K562 (cell line): ENCODE data around the gene TMEM217. TPM values are rescaled to one million over a fixed set of nuclear protein-coding genes. Genes with fewer than 3 reads are reported as not detected.
A peak's percentile ranks its signal among the peaks of the same experiment; 100 is the strongest.

ENCODE experiments used
- BCL6 ChIP-seq: fragments of 250-450 bp; sonication (Bioruptor Pico); IDR thresholded peaks from 2 replicates; pipeline ENCODE4 v1.4.0; 2020
- CEBPB ChIP-seq: fragments of 450-650 bp; IDR thresholded peaks from 2 replicates; pipeline ENCODE4 v1.6.1; 2016; ENCODE audit warnings: missing genetic modification characterization, missing compliant biosample characterization
- COPS2 ChIP-seq: fragments of 450-650 bp; conservative IDR thresholded peaks from 2 replicates; pipeline ENCODE4 v1.6.1; 2016; ENCODE audit warnings: mild to moderate bottlenecking, moderate library complexity
- EWSR1 ChIP-seq: fragments of 450-650 bp; IDR thresholded peaks from 2 replicates; pipeline ENCODE4 v1.6.1; 2018; ENCODE audit warnings: borderline replicate concordance, mild to moderate bottlenecking, low read depth, moderate library complexity; ENCODE audit not compliant: partially characterized antibody
- FOXP1 ChIP-seq: sonication (generic); formaldehyde crosslinking; IDR thresholded peaks from 2 replicates; pipeline ENCODE4 v1.8.0; 2022; ENCODE audit warnings: mild to moderate bottlenecking, missing genetic modification reagents
- HOXB6 ChIP-seq: fragments of 250-450 bp; sonication (Bioruptor Pico); IDR thresholded peaks from 2 replicates; pipeline ENCODE4 v1.5.1; 2022; ENCODE audit warnings: mild to moderate bottlenecking, borderline replicate concordance
- ILK ChIP-seq: fragments of 450-650 bp; IDR thresholded peaks from 2 replicates; pipeline ENCODE4 v1.6.1; 2016; ENCODE audit warnings: missing genetic modification characterization, low read depth, mild to moderate bottlenecking, missing compliant biosample characterization, moderate library complexity, borderline replicate concordance
- KAT8 ChIP-seq: fragments of 450-650 bp; IDR thresholded peaks from 2 replicates; pipeline ENCODE4 v1.6.1; 2016; ENCODE audit warnings: low read depth, mild to moderate bottlenecking
- NFATC3 ChIP-seq: fragments of 450-650 bp; IDR thresholded peaks from 2 replicates; pipeline ENCODE4 v1.6.1; 2017; ENCODE audit warnings: mild to moderate bottlenecking
- PTTG1 ChIP-seq: fragments of 450-650 bp; IDR thresholded peaks from 2 replicates; pipeline ENCODE4 v1.6.1; 2016; ENCODE audit warnings: low read depth, mild to moderate bottlenecking, missing genetic modification characterization, missing compliant biosample characterization
- SNIP1 ChIP-seq: fragments of 450-650 bp; IDR thresholded peaks from 2 replicates; pipeline ENCODE4 v1.7.1; 2017; ENCODE audit warnings: low read depth, mild to moderate bottlenecking
- SRSF7 ChIP-seq: fragments of 200-400 bp; formaldehyde crosslinking; optimal IDR thresholded peaks from 2 replicates; pipeline ENCODE3; 2017; ENCODE audit warnings: mild to moderate bottlenecking, low read depth, low read length
- TAF15 ChIP-seq: fragments of 200-400 bp; formaldehyde crosslinking; IDR thresholded peaks from 2 replicates; pipeline ENCODE4 v1.6.1; 2017; ENCODE audit warnings: mild to moderate bottlenecking, low read depth, low read length, moderate library complexity
- TAF7 ChIP-seq: fragments of 450-650 bp; IDR thresholded peaks from 2 replicates; pipeline ENCODE4 v1.6.1; 2016; ENCODE audit warnings: missing genetic modification characterization, missing compliant biosample characterization
- ZNF134 ChIP-seq: fragments of 250-450 bp; sonication (Bioruptor Pico); conservative IDR thresholded peaks from 2 replicates; pipeline ENCODE4 v1.4.0; 2020
- ZNF143 ChIP-seq: sonication (generic); formaldehyde crosslinking; IDR thresholded peaks from 2 replicates; pipeline ENCODE4 v1.9.0; 2022; ENCODE audit warnings: mild to moderate bottlenecking, missing genetic modification reagents
- ZNF217 ChIP-seq: sonication (generic); formaldehyde crosslinking; IDR thresholded peaks from 2 replicates; pipeline ENCODE4 v1.8.0; 2022; ENCODE audit warnings: mild to moderate bottlenecking, missing genetic modification reagents
- ZNF436 ChIP-seq: fragments of 250-450, 450-650 bp; sonication (Bioruptor Pico); formaldehyde crosslinking; IDR thresholded peaks from 2 replicates; pipeline ENCODE4 v1.7.0; 2020; ENCODE audit warnings: mild to moderate bottlenecking
- polyA plus RNA-seq, 8 experiments: library from polyadenylated mRNA; depleted of rRNA in 4 of 8; stranded (reverse) in 5 of 8; unstranded in 3 of 8; fragments of >200 nt; fragmentation: Nextera tagmentation in 2 of 8; fragmentation: Illumina TruSeq in 1 of 8; extraction: Ambion mirVana in 2 of 8; extraction: Trizol in 1 of 8; gene quantifications; 2 replicates each; pipeline versions ENCODE4 v1.2.1 to v1.2.3, GENCODE V29; 2011 to 2014; ENCODE audit warnings: inconsistent platforms in 1 of 8, missing spikeins in 1 of 8
- total RNA-seq, 7 experiments: library from RNA; depleted of rRNA in 6 of 7; stranded (reverse); fragments of >200 nt in 6 of 7; fragmentation: Illumina TruSeq in 2 of 7; extraction: Trizol in 2 of 7; gene quantifications; 2 replicates each; pipeline versions ENCODE4 v1.2.1 to v1.2.3, GENCODE V29; 2011 to 2021; ENCODE audit warnings: low replicate concordance in 1 of 7
- TF ChIP-seq, protein P1 (sequence below), 2 experiments: IDR thresholded peaks; 2 replicates each; pipeline ENCODE4 v1.6.1; 2011; ENCODE audit warnings: borderline replicate concordance in 1 of 2, control low read depth in 1 of 2, low read depth in 1 of 2, low read length in 1 of 2, mild to moderate bottlenecking in 1 of 2, mixed read lengths in 1 of 2, moderate library complexity in 1 of 2; ENCODE audit not compliant: insufficient read depth in 1 of 2, insufficient read length in 1 of 2, poor library complexity in 1 of 2, severe bottlenecking in 1 of 2; ENCODE audit errors: extremely low read depth in 1 of 2
- TF ChIP-seq, protein P2 (sequence below): fragments of 450-650 bp; formaldehyde crosslinking; IDR thresholded peaks from 2 replicates; pipeline ENCODE4 v1.4.0; 2022; ENCODE audit warnings: mild to moderate bottlenecking, moderate library complexity
- TF ChIP-seq, protein P3 (sequence below): fragments of 450-650 bp; formaldehyde crosslinking; IDR thresholded peaks from 2 replicates; pipeline ENCODE4 v1.4.0; 2022; ENCODE audit warnings: missing genetic modification characterization
- TF ChIP-seq, protein P4 (sequence below): fragments of 450-650 bp; conservative IDR thresholded peaks from 2 replicates; pipeline ENCODE4 v1.6.1; 2016; ENCODE audit warnings: missing genetic modification characterization, low read depth, mild to moderate bottlenecking, control low read depth, missing compliant biosample characterization
- TF ChIP-seq, protein P5 (sequence below): sonication (generic); IDR thresholded peaks from 2 replicates; pipeline ENCODE4 v1.6.1; 2016

Gene TMEM217
- total and polyA plus RNA-seq, 9 of the 15 experiments (the other 6 are each of a cell fraction or from before 2014, with no cell fraction given): 1.3 to 8.0 (median 1.9) TPM

DNA sequence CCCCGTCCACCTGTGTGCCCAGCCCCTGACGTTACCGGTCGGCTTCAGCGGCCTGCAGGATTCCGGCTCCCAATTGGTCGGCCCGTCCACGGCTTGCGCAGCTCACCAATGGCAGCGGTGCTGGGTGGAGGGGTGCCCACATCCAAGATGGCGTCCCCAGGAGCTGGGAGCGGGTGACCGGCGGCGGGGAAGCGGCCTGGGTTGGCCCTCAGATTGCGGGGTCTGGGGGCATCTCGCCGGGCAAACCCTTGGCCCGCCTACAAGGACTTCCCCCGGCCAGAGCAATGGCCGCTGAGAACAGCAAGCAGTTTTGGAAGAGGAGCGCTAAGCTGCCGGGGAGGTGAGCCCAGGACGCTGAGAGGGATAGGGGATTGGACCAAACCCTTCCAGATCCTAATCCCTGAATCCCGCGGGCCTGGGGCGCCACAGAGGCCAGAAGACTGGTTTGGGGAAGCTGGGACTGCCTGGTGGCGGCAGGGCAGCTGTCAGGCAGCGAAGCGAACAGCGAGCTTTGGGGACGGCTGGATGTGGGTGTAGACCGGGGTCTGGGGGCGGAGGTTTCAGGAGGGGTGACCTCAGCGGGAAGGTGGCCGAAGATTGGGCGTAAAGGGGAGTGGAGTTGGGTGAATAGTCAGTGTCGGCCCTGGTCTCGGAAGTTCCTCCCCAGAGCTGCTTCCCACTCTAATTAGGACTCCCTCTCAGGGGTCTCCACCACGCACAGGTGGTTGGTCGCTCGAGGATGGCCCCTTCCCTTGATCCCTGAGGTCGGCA lies at the start of gene TMEM217, which contains the start of gene TBC1D22B (continued):
- TF ChIP-seq, protein P1, sequence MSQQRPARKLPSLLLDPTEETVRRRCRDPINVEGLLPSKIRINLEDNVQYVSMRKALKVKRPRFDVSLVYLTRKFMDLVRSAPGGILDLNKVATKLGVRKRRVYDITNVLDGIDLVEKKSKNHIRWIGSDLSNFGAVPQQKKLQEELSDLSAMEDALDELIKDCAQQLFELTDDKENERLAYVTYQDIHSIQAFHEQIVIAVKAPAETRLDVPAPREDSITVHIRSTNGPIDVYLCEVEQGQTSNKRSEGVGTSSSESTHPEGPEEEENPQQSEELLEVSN (IDR thresholded peaks at IDR 0.05; ENCODE audit: borderline replicate concordance in 1 of 2, extremely low read depth in 1 of 2, insufficient read depth in 1 of 2, insufficient read length in 1 of 2, low read depth in 1 of 2, low read length in 1 of 2, poor library complexity in 1 of 2, severe bottlenecking in 1 of 2): peak in 1 of 2 experiments; percentile 24
- TF ChIP-seq, protein P2, sequence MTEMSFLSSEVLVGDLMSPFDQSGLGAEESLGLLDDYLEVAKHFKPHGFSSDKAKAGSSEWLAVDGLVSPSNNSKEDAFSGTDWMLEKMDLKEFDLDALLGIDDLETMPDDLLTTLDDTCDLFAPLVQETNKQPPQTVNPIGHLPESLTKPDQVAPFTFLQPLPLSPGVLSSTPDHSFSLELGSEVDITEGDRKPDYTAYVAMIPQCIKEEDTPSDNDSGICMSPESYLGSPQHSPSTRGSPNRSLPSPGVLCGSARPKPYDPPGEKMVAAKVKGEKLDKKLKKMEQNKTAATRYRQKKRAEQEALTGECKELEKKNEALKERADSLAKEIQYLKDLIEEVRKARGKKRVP (CRISPR knock-in tag): peak; percentile 6; the same call in 1 of the 2 replicates
- no peak; the same call in 1 of the 2 replicates for TF ChIP-seq SNIP1
- 0 out of 2 replicates have a peak, but pooled peaks have one; percentile 46 for TF ChIP-seq FOXP1 (CRISPR knock-in tag)
- peak; percentile 80; the same call in 1 of the 2 replicates for TF ChIP-seq NFATC3
- TF ChIP-seq ZNF134 (CRISPR knock-in tag): no peak
- peak; percentile 94 for TF ChIP-seq TAF7
- TF ChIP-seq COPS2: no peak
- TF ChIP-seq SRSF7: no peak
- TF ChIP-seq ZNF217 (CRISPR knock-in tag): no peak
- TF ChIP-seq, protein P3, sequence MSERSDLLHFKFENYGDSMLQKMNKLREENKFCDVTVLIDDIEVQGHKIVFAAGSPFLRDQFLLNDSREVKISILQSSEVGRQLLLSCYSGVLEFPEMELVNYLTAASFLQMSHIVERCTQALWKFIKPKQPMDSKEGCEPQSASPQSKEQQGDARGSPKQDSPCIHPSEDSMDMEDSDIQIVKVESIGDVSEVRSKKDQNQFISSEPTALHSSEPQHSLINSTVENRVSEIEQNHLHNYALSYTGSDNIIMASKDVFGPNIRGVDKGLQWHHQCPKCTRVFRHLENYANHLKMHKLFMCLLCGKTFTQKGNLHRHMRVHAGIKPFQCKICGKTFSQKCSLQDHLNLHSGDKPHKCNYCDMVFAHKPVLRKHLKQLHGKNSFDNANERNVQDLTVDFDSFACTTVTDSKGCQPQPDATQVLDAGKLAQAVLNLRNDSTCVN: 0 out of 2 replicates have a peak, but pooled peaks have one; percentile 58
- no peak for TF ChIP-seq PTTG1 (tag)
- no peak for TF ChIP-seq ZNF143 (CRISPR knock-in tag)
- no peak for TF ChIP-seq TAF15
- TF ChIP-seq EWSR1: no peak
- no peak for TF ChIP-seq ZNF436
- TF ChIP-seq KAT8: no peak
- no peak for TF ChIP-seq CEBPB (tag)
- TF ChIP-seq BCL6 (CRISPR knock-in tag): no peak
- TF ChIP-seq, protein P4, sequence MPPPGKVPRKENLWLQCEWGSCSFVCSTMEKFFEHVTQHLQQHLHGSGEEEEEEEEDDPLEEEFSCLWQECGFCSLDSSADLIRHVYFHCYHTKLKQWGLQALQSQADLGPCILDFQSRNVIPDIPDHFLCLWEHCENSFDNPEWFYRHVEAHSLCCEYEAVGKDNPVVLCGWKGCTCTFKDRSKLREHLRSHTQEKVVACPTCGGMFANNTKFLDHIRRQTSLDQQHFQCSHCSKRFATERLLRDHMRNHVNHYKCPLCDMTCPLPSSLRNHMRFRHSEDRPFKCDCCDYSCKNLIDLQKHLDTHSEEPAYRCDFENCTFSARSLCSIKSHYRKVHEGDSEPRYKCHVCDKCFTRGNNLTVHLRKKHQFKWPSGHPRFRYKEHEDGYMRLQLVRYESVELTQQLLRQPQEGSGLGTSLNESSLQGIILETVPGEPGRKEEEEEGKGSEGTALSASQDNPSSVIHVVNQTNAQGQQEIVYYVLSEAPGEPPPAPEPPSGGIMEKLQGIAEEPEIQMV (tag): no peak
- TF ChIP-seq, protein P5, sequence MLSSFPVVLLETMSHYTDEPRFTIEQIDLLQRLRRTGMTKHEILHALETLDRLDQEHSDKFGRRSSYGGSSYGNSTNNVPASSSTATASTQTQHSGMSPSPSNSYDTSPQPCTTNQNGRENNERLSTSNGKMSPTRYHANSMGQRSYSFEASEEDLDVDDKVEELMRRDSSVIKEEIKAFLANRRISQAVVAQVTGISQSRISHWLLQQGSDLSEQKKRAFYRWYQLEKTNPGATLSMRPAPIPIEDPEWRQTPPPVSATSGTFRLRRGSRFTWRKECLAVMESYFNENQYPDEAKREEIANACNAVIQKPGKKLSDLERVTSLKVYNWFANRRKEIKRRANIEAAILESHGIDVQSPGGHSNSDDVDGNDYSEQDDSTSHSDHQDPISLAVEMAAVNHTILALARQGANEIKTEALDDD: no peak
- no peak for TF ChIP-seq HOXB6 (CRISPR knock-in tag)
- TF ChIP-seq ILK: no peak
